Right lobe of liver (tissue), 4 donors: Measurements from ENCODE around the gene BMX.

ENCODE experiments used
- POLR2A ChIP-seq: fragments of 450-650 bp; IDR thresholded peaks from one replicate; pipeline ENCODE4 v1.6.1; 2017; ENCODE audit warnings: antibody characterized with exemption, mild to moderate bottlenecking
- TF ChIP-seq, protein P1 (sequence below), 4 donors: fragments of 200-600 bp in 3 of 4; fragments of 450-650 bp in 1 of 4; IDR thresholded peaks; one replicate each; pipeline versions ENCODE4 v1.5.1 to v1.8.0; 2016 to 2022; ENCODE audit warnings: antibody characterized with exemption in 4 of 4, mild to moderate bottlenecking in 2 of 4
- donor health status: DM: no; HTN: no; CAD: no.
- donor health status: DM: no; HTN: no; CAD: no.
- donor health status: DM: no; HTN: yes; CAD: no.

DNA sequence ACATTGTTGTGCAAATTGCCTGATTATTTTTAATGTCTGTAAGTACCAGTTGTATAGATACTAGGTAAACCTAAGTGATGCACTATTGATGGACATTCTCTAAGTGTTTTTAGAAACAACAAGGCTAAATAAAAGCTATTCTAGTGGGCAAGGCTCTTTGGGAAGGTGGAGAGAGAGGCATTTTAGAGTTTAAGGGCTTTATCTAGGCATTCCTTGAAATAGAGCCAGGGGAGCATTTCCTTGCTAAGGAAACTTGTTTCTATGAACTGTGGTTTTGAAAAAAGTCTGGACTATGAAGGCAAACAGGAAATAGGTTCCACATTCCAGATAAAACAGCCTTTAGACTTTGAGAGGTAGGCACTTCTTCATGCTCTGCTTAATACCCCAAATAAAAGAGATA is 23.8 kb downstream of the BMX start:
- no peak for TF ChIP-seq POLR2A
- TF ChIP-seq, protein P1, sequence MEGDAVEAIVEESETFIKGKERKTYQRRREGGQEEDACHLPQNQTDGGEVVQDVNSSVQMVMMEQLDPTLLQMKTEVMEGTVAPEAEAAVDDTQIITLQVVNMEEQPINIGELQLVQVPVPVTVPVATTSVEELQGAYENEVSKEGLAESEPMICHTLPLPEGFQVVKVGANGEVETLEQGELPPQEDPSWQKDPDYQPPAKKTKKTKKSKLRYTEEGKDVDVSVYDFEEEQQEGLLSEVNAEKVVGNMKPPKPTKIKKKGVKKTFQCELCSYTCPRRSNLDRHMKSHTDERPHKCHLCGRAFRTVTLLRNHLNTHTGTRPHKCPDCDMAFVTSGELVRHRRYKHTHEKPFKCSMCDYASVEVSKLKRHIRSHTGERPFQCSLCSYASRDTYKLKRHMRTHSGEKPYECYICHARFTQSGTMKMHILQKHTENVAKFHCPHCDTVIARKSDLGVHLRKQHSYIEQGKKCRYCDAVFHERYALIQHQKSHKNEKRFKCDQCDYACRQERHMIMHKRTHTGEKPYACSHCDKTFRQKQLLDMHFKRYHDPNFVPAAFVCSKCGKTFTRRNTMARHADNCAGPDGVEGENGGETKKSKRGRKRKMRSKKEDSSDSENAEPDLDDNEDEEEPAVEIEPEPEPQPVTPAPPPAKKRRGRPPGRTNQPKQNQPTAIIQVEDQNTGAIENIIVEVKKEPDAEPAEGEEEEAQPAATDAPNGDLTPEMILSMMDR (IDR thresholded peaks at IDR 0.05): no peak
